IMR-90 (cell line): ENCODE data around the gene CDK5. TPM values are rescaled to one million over a fixed set of nuclear protein-coding genes. Genes with fewer than 3 reads are reported as not detected.

ENCODE experiments used
- ATAC-seq: fragments of 200-7000 bp; cut with Tn5 transposase; 2 replicates; pipeline ENCODE4 v1.9.1; 2020; ENCODE audit warnings: low read depth, mild to moderate bottlenecking, moderate library complexity
- BruUV-seq: library from RNA; stranded (reverse); fragments of 400-500 nt; replicated peaks from 2 replicates; lab custom pipeline; 2021; lab: Mats Ljungman, UMichigan
- CTCF ChIA-PET: fragments of 300-600 bp; formaldehyde crosslinking; extraction: SDS; loops from one replicate; lab custom pipeline; 2021; ENCODE audit warnings: antibody characterized with exemption; lab: Yijun Ruan, JAX
- POLR2A ChIA-PET: fragments of 300-600 bp; sonication (Branson Sonifier 250); formaldehyde crosslinking; loops from one replicate; lab custom pipeline; 2022; ENCODE audit warnings: antibody characterized with exemption; ENCODE audit not compliant: unreplicated experiment; lab: Charles Lee
- DNase-seq: peaks from one replicate; pipeline ENCODE4 v3.0.0; 2013
- H2AFZ ChIP-seq: replicated peaks from 2 replicates; pipeline ENCODE3; 2013; ENCODE audit warnings: low read length, mild to moderate bottlenecking; ENCODE audit not compliant: poor library complexity
- H2AK5ac ChIP-seq: 2 replicates; pipeline ENCODE4 v1.6.1; 2013; ENCODE audit warnings: low read depth, low read length, inconsistent platforms
- H2AK9ac ChIP-seq: replicated peaks from 2 replicates; pipeline ENCODE3; 2013; ENCODE audit warnings: mild to moderate bottlenecking, low read depth, low read length, moderate library complexity; ENCODE audit not compliant: poor library complexity
- H2BK120ac ChIP-seq: 2 replicates; pipeline ENCODE4 v1.6.1; 2013; ENCODE audit warnings: low read depth, low read length, inconsistent platforms
- H2BK15ac ChIP-seq: 3 replicates; pipeline ENCODE4 v1.6.1; 2013; ENCODE audit warnings: low read depth, low read length, inconsistent platforms
- H2BK20ac ChIP-seq: 2 replicates; pipeline ENCODE4 v1.6.1; 2013; ENCODE audit warnings: low read depth, mild to moderate bottlenecking, inconsistent platforms, low read length, moderate library complexity
- H2BK5ac ChIP-seq: 2 replicates; pipeline ENCODE4 v1.6.1; 2013; ENCODE audit warnings: mild to moderate bottlenecking, low read depth, low read length, inconsistent platforms; ENCODE audit not compliant: poor library complexity, severe bottlenecking
- H3K14ac ChIP-seq: replicated peaks from 2 replicates; pipeline ENCODE4 v1.6.1; 2013; ENCODE audit warnings: low read depth, low read length, inconsistent platforms
- H3K18ac ChIP-seq: 2 replicates; pipeline ENCODE4 v1.6.1; 2013; ENCODE audit warnings: low read depth, low read length, control low read depth
- H3K23ac ChIP-seq: 2 replicates; pipeline ENCODE4 v1.6.1; 2013; ENCODE audit warnings: low read depth, low read length, inconsistent platforms
- H3K27ac ChIP-seq: 2 replicates; pipeline ENCODE4 v1.5.1; 2013; ENCODE audit warnings: mild to moderate bottlenecking, control low read depth, low read length; ENCODE audit not compliant: insufficient read depth
- H3K27me3 ChIP-seq: 2 replicates; pipeline ENCODE4 v1.6.1; 2013; ENCODE audit warnings: low read length; ENCODE audit not compliant: control insufficient read depth, insufficient read depth
- H3K36me3 ChIP-seq: 2 replicates; pipeline ENCODE4 v1.6.1; 2013; ENCODE audit warnings: low read length, mixed read lengths; ENCODE audit not compliant: control insufficient read depth, insufficient read depth
- H3K4ac ChIP-seq: 2 replicates; pipeline ENCODE4 v1.6.1; 2013; ENCODE audit warnings: low read depth, low read length, inconsistent platforms
- H3K4me1 ChIP-seq: 2 replicates; pipeline ENCODE4 v1.6.1; 2013; ENCODE audit warnings: low read length, mixed read lengths; ENCODE audit not compliant: control insufficient read depth, insufficient read depth
- H3K4me2 ChIP-seq: 2 replicates; pipeline ENCODE4 v1.6.1; 2013; ENCODE audit warnings: low read depth, mild to moderate bottlenecking, control low read depth, low read length, moderate library complexity
- H3K4me3 ChIP-seq: 2 replicates; pipeline ENCODE4 v1.5.1; 2013; ENCODE audit warnings: low read depth, mild to moderate bottlenecking, control low read depth, low read length, moderate library complexity; ENCODE audit not compliant: insufficient read depth
- H3K56ac ChIP-seq: 2 replicates; pipeline ENCODE4 v1.6.1; 2013; ENCODE audit warnings: low read length, inconsistent platforms; ENCODE audit not compliant: insufficient read depth; ENCODE audit errors: extremely low read depth
- H3K79me1 ChIP-seq, 2 experiments: 2 replicates each; pipeline ENCODE4 v1.6.1; 2013; ENCODE audit warnings: low read length in 2 of 2, inconsistent platforms in 1 of 2, low read depth in 1 of 2
- H3K9ac ChIP-seq: 2 replicates; pipeline ENCODE4 v1.6.1; 2013; ENCODE audit warnings: low read depth, low read length, control low read depth
- H3K9me1 ChIP-seq: 2 replicates; pipeline ENCODE4 v1.6.1; 2013; ENCODE audit warnings: low read length, inconsistent platforms; ENCODE audit not compliant: insufficient read depth
- H3K9me3 ChIP-seq: 2 replicates; pipeline ENCODE4 v1.6.1; 2013; ENCODE audit warnings: low read length; ENCODE audit not compliant: control insufficient read depth, insufficient read depth
- H4K20me1 ChIP-seq: 2 replicates; pipeline ENCODE4 v1.6.1; 2013; ENCODE audit warnings: low read length, inconsistent platforms; ENCODE audit not compliant: insufficient read depth
- H4K5ac ChIP-seq: 2 replicates; pipeline ENCODE4 v1.6.1; 2013; ENCODE audit warnings: mild to moderate bottlenecking, low read depth, low read length, control low read depth
- H4K8ac ChIP-seq, 2 experiments: 2 replicates each; pipeline ENCODE4 v1.6.1; 2013; ENCODE audit warnings: low read depth in 2 of 2, low read length in 2 of 2, control low read depth in 1 of 2, inconsistent platforms in 1 of 2
- H4K91ac ChIP-seq: 2 replicates; pipeline ENCODE4 v1.6.1; 2013; ENCODE audit warnings: low read depth, low read length, inconsistent platforms; ENCODE audit not compliant: insufficient read depth
- BHLHE40 ChIP-seq: fragments of 150-350 bp; IDR thresholded peaks from 2 replicates; pipeline ENCODE4 v1.6.1; 2016; ENCODE audit warnings: mild to moderate bottlenecking, low read depth, low read length
- ELK1 ChIP-seq: fragments of 150-350 bp; IDR thresholded peaks from 2 replicates; pipeline ENCODE4 v1.6.1; 2016; ENCODE audit warnings: low read depth, mild to moderate bottlenecking, low read length, moderate library complexity, borderline replicate concordance
- MAZ ChIP-seq: IDR thresholded peaks from 2 replicates; pipeline ENCODE4 v1.6.1; 2012; ENCODE audit warnings: low read depth, mild to moderate bottlenecking, low read length, improper control_type of control experiment, moderate library complexity, borderline replicate concordance
- NFE2L2 ChIP-seq: fragments of 150-350 bp; IDR thresholded peaks from 2 replicates; pipeline ENCODE4 v1.6.1; 2016; ENCODE audit warnings: low read depth, mild to moderate bottlenecking, low read length
- RAD21 ChIP-seq: IDR thresholded peaks from 2 replicates; pipeline ENCODE4 v1.6.1; 2012; ENCODE audit warnings: low read length, improper control_type of control experiment
- WGBS, 2 experiments: methylation state at CpG; one replicate each; pipeline versions ENCODE4 v1.1.5 to v1.1.7; 2013; ENCODE audit warnings: missing lambda C conversion rate in 2 of 2; ENCODE audit not compliant: insufficient read length in 1 of 2; ENCODE audit errors: extremely low coverage in 2 of 2; 5-methylcytosine and 5-hydroxymethylcytosine counted together
- dilution Hi-C: fragments of 300-500 bp; cut with HindIII; formaldehyde crosslinking; loops from one replicate; pipeline ENCODE4 v1.14.3; 2018; ENCODE audit warnings: low sequenced_read_pairs; ENCODE audit not compliant: unreplicated experiment
- in situ Hi-C: fragments of 300-500 bp; cut with MboI; formaldehyde crosslinking; loops from 3 replicates; pipeline ENCODE4 v1.14.3; 2019; ENCODE audit warnings: low sequenced_read_pairs, inconsistent platforms, mixed read lengths
- intact Hi-C: fragments of 100-400 bp; cut with micrococcal nuclease; formaldehyde crosslinking; loops from 2 replicates; pipeline ENCODE4 v1.10.0; 2022
- polyA plus RNA-seq, 3 experiments: library from polyadenylated mRNA; depleted of rRNA; stranded (reverse); fragments of >200 nt; gene quantifications; 2 replicates each; pipeline ENCODE4 v1.2.3, GENCODE V29; 2012; ENCODE audit warnings: low replicate concordance in 1 of 3
- total RNA-seq: library from RNA; depleted of rRNA; stranded (reverse); fragments of >200 nt; gene quantifications from 2 replicates; pipeline ENCODE4 v1.2.3, GENCODE V29; 2012

CDK5 gene
- total and polyA plus RNA-seq, 2 of the 4 experiments (the other 2 are of a cell fraction): 22.4 to 34.8 TPM

GRCh38 chr7:151045967-151046366 lies 11.7 kb downstream of the CDK5 start:
- ChIA-PET POLR2A (no interaction called here), CTCF (no interaction called here)
- ATAC-seq (no peak), DNase-seq (no peak)
- Histone ChIP-seq H3K27ac (no peak overlapping the region), H4K5ac (no peak overlapping the region), H4K91ac (no peak overlapping the region), H3K4ac (no peak overlapping the region), H2BK120ac (no peak overlapping the region), H4K20me1 (peaks cover 18% of the 10 kb centered on the region), H3K27me3 (no peaks in the 10 kb centered on the region; the same call in 1 of the 2 replicates), H3K9me1 (peaks cover 6% of the 10 kb centered on the region; the same call in 1 of the 2 replicates), H3K36me3 (peaks cover 12% of the 10 kb centered on the region; the same call in 1 of the 2 replicates), H3K79me1 (no peaks in the 10 kb centered on the region), H3K9ac (no peak overlapping the region), H3K9me3 (no peaks in the 10 kb centered on the region), H2BK20ac (no peak overlapping the region), H3K4me2 (no peak overlapping the region), H2AFZ (no peak overlapping the region), H3K4me1 (peaks cover 11% of the 10 kb centered on the region; the same call in 1 of the 2 replicates), H3K14ac (no peak overlapping the region), H2BK15ac (no peak overlapping the region), H2AK9ac (peak overlapping the region; percentile 72), H2BK5ac (no peak overlapping the region), H4K8ac (no peak overlapping the region), H3K56ac (no peak overlapping the region), H2AK5ac (no peak overlapping the region), H3K23ac (no peak overlapping the region), H3K18ac (no peak overlapping the region), H3K4me3 (no peak overlapping the region)
- in situ Hi-C loops: no loop called here
- TF ChIP-seq NFE2L2 (no peak), BHLHE40 (no peak), MAZ (no peak), RAD21 (no peak), ELK1 (no peak)
- WGBS, 2 experiments: 92% methylated on average over 4 of the region's 9 CpGs; no CpG with 5 or more reads in 1 of the 2 experiments
- intact Hi-C loops: no loop called here
- no TSS peak for BruUV-seq
- dilution Hi-C loops: no loop called here
